HG02588 (cell line): ENCODE results near the gene CYLC1.

Experiments used
- ATAC-seq: cut with Tn5 transposase; IDR thresholded peaks from one replicate; pipeline ENCODE4 v1.9.1; 2021; ENCODE audit warnings: mild to moderate bottlenecking, moderate library complexity; ENCODE audit not compliant: unreplicated experiment

CYLC1 gene

DNA sequence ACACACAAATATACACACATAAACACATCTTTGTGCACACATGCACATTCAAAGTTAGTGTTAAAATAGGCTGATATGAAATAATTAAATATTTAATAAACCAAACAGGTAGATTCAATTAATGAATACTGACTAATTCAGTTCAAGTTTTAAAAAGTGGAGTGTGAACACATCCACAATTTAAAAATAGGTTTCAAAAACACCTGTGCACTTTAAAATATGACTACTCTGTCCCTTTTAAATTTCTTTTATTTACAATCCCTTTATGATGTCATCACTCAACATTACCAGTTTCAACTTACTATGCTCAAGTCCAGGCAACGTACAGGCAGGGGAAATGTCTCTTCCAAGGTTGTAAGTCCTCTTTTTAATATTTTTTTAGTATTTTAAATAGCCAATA is at the start of gene CYLC1:
CYLC1 (plus strand) TSS at position 301 of the 400 bp plus-strand sequence; CDS start at position 338, 37 bp downstream.
- no peak for ATAC-seq

- no peak for ATAC-seq
Observed at GRCh38 chrX:83819304-83819703, 41.6 kb upstream of the CYLC1 start.

DNA sequence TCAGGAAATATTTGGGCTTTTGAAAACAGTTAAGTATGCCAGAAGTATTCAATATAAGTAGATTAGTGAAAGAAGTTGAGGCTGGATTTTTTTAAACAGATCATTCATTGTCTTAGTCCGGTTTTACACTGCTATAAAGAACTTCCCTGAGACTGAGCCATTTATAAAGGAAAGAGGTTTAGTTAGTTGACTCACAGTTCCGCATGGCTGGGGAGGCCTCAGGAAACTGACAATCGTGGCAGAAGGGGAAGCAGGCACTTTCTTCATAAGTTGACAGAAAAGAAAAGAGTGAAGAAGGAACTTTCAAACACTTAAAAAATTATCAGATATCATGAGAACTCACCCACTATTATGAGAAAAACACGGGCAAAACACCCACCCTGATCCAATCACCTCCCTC is 31.1 kb upstream of the CYLC1 start:
- ATAC-seq, result no peak

DNA sequence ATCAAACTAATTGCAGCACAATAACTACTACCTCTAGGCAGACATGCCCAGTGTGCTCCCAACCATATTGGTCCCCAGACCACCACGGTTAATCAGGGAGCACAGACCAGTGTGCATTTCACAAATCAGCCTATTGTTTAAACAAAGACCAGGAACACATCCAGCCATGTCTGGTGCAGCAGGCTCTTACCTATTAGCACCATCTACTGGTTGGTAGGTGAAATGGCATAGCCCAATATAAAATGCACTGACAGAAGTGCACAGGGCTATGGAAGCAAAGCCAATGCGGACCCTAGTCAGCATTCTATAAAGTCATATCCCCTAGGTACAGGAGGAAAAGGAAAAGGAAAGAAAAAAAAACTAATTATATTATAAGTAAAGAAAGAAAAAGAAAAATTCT is 15.5 kb upstream of the CYLC1 start:
- no peak for ATAC-seq

- ATAC-seq, result no peak
Observed at GRCh38 chrX:83847339-83847738, 13.6 kb upstream of the CYLC1 start.

DNA sequence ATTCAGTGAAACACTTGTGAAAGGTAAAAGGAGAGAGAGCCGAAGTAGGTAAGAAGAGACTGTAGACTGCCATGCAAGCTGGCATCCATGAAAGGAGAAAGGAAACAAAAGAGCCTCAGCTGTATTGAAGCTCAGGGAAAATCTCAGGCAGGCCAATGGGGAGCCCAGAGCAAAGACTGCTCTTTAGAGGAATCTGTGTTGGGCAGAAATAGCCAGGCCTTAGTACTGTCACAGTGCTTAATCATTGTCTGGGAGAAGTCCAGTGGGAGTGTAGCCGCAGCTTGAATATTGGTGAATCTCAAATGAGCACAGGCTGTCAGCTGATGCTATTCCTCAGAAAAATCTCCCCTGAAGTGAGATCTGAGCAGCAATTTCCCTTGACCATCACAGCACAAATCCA is 27.6 kb downstream of the CYLC1 start:
- ATAC-seq, result no peak

GRCh38 chrX:83892433-83892832 is 31.5 kb downstream of the CYLC1 start:
- ATAC-seq, result no peak

GRCh38 chrX:83906921-83907320 is 46.0 kb downstream of the CYLC1 start:
- ATAC-seq, result no peak

GRCh38 chrX:83916525-83916924 is 55.6 kb downstream of the CYLC1 start:
- ATAC-seq, result no peak

DNA sequence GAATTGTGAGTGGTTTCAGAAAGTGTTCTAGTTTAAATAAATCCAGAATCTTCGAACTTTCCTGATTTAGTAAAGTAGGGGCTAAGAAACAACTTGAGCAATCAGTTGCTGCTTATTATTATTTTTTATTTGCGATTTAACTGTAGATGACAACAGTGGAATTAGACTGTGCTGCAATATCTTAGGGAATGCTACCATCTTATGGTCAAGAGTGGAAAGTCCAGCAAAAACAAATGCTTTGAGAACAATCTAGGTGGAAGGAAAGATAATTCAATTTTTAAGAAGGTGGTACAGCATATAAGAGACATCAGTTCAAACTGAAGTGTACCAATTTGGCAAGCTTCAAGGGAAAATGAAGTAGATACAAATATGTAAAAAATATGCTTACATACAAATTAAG is 73.3 kb downstream of the CYLC1 start:
- no peak for ATAC-seq
